NCI-H526 (cell line): ENCODE data around the gene IL1RL2.
A peak's percentile ranks its signal among the peaks of the same experiment; 100 is the strongest.

Source experiments
- DNase-seq, 2 experiments: peaks; one replicate each; lab custom pipeline; 2025; lab: John Stamatoyannopoulos, UW

IL1RL2 gene

DNA sequence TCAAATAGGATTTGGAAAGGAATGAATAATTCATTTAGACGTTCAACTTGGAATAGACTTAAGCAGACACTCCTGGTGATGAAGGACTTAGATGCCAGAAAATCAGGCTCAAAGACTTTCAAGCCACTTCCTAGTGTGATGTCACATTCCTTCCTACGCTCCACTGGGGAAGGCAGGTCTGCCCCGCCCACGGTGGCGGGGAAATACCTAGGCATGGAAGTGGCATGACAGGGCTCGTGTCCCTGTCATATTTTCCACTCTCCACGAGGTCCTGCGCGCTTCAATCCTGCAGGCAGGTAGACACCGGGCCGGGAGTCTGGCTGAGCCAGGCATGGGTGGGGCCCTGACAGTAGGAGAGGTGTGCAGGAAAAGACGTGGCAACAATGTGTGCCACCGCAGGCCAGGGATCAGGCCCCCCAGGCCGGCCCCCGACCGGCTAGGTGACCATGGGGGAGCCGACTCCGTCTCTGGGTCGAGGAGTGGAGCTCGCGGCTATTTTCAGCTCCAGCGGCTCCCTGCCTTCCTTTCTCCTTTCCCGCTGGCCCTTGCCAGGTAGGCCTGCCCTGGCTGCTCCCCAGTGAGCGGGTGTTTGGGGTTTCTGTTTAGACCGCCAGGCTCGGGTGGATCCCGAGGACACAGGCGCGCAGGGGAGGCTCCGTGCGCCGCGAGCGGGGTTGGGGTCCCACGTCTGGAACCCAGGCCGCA, at the start of gene IL1RL2:
Gene IL1RL2, plus strand, starts transcription at position 233 of the 705 bp plus-strand sequence. CDS start 845 bp downstream, outside the sequence.
- no peak for DNase-seq

DNA sequence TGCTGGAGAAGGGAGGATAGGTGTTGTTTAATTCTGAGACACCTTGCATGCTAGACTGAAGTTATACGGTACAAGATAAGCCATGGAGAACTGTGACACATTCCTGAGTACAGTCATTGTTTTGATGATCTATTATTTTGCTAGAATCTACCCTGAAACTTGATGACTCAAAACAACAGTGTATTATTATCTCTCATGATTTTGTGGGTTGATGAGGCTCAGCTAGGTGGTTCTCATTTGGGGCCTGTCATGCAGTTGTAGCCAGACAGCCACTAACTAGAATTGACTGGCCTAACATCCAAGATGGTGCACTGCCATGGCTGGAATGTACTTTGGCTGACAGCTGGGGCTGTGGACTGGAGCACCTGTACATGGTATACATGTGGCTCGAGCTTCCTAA, 49.7 kb upstream of the IL1RL2 start:
- DNase-seq, result no peak

DNA sequence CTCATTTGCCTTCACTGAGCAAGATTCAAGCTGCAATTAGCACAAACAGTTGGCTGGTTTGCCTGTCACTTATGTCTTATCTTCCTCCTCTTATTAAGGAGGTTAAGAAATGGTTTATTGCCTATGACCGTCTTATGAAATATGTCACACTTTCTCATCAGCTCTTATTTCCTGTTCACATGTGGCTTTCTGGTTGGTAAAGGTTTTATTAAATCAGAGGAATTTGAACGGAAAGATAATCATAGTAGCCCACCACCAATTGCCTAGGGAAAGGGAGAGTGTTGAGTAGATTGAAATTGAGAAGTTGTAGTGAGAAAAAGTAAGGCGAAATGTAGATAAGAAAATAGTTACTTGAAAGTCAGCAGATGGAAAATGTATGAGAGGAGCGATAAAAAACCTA, 48.5 kb upstream of the IL1RL2 start:
- DNase-seq, result no peak

DNA sequence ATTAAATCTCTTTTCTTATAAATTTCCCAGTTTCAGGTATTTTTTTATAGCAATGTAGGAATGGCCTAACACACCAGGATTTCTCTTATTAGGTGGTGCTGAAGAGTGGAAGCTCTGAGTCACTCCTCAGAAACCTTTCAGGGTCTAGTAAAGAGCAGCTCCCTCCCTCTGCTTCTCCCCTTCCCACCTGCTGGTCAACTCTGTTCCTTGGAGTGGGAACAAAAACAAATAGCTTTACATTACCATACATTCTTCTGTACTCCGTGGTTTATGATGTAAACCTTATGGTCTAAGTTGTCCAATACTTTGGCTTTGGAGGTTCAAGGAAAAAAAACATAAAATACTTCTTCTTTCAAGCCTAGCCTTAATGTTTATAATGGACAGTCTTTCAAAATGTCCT, 47.0 kb upstream of the IL1RL2 start:
- no peak for DNase-seq

DNA sequence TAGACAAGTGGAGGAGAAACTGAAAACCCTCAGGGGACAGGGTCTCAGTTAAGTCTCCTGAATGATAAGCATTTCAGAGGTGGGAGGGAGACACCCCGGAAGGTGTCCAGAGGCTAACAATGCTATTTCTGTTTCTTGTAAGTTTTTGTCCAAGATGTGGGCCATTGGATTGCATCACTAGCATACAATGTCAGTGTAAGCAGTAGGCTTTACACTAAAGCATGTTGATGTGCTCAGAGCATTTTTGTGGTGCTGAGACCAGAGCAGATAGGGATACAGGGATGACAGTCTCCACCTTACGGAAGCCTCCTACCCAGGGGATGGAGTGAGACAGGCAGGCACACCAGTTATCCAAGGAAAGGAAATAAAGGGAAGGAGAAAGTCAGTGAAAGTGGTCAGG, 46.4 kb upstream of the IL1RL2 start:
- no peak for DNase-seq

DNA sequence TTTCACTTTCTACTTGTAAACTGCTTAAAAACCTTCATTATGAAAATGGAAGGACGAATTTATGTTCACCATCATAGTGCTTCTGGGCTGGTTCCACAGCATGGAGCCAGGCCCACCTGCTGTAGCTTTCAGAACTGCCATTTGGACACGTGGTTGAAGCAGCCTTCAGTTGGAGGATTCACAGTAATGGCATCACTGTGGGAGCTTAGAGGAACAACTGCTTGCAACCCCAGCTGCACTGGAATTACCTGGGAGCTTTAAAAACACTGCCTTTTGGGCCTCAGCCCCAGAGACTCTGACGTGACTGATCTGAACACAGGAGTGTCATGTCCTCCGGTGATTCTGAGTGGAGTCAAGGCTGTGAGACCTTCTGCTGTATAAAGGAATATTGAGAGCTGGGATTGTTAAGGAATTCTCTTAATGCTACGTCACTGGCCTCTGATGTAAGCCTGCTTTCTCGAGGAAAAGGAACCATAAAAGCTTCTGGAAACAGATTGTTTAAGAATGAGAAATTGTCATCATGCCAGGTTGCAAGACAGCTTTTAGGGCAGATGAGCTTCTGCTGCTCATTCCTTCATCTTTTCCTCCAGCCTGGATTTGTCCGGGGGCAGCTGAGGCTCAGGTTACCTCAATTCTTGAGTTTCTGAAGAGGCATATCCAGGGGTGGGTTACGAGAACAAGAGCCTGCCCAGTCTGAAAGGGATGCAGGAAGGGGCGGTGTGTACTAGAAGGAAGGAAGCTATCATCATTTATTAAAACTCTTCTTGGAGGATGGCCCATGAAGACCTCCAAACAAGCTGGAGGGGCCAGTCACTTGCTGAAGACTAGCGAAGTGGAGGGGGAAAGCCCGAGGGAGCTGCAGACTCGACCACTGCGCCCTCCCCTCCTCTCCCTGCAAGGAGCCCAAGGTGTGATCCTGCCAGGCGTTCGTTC, 45.5 kb upstream of the IL1RL2 start:
- DNase-seq, result no peak

DNA sequence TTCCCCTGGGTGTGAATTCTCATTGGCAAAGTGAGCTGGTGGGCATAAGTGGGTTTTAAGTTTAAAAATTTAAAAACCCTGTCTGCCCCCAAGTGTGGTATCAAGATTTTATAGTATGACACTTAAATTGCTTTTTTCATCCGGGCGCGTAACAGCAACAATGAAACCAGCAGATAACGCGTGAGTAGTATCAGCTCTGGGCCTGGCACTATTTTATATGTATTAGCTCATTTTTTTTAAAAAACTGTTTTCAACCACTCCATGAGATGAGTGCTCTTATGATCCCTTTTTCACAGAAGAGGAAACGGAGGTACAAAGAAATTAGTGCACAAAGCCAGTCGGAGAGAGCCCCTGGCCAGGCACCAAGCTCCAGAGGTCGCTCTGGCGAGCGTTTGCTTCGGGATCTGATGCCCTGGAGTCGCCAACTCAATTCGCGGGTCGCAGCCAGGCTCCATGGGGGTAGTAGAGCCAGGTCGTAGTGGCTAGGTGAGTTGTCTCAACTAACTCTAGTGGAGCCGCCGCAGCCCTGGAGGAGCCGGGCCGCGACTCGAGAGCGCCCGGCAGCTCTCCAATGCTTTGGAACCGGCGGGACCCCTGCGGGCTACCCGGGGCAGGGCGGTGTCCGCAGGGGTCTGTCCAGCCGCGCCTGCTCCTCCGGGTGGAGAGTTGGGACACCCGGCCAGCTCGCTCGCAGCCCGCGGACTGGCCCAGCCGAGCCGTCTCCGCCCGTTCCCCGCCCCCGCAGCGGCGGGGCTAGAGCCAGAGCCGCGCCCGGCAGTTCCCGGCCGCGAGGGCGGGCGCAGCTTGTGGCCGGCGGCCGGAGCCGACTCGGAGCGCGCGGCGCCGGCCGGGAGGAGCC, 44.6 kb upstream of the IL1RL2 start, which contains the start of gene IL1R1:
Gene IL1R1, plus strand, starts transcription at position 777 of the 859 bp plus-strand sequence. CDS start 14,979 bp downstream, outside the sequence.
- peak in 1 of 2 experiments; percentile 57 for DNase-seq

DNA sequence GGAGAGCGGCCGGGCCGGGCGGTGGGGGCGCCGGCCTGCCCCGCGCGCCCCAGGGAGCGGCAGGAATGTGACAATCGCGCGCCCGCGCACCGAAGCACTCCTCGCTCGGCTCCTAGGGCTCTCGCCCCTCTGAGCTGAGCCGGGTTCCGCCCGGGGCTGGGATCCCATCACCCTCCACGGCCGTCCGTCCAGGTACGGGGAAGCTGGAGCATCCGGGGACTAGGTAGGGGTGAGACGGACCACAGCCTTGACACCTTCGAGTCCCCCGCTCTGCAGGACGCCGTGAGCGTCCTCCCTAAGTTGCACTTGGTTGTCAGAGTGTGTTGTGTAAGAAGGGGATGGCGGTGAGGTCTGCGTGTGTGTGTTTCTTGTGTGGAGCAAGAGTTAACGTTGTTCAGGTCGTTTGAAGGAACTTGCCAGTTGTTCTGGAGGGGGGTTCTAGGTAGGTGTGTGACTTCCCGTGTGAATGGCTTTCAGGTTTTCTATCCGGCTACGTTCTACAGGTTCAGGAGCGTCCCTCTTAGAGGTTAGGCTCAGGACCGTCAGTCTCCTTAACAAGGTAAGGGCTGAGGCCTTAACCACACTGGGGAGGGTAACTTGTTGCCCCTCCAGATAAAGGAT, 43.9 kb upstream of the IL1RL2 start:
- no peak for DNase-seq

DNA sequence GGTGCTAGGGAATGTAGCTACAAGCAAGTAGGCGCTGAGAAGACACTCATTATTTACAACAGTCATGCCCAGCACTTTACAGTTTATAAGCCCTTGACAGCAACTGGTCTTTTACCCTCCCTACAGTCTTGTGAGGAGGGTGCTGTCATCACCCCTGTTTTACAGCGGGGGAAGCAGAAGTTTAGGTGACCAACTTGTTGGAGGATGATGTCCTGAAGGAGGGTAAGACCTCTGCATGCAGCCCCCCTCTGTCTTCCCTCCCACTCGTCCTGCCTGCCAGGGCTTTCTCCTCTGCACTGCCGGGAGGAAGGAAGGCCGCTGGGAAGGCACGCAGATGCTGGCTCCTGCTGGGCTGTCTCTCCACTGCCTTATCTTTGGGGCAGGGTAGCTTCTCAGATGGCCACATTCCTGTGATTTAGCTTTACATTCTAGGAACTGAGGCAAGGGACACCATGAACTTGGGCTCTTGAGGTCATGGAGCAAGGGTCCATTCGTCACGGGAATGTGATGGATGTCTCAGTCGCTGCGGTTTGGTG, 43.3 kb upstream of the IL1RL2 start:
- no peak for DNase-seq

DNA sequence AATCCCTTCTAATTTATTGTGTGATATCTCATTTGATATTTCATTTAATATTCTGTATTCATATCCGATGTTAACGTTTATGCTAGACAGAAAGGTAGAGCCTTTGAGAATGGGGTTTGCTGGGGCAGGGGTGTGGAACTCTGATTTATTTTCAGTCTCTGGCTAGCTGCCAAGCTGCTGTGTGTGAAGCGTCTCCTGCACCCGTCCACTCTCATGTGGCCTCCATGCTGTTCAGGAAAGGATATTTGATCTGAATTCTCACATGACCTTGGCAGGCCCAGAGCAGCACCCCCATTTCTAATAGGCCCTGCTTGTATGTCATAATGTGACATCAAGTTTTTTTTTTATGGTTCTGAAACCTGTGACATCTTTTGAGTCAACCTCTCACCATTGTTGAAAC, 42.7 kb upstream of the IL1RL2 start:
- DNase-seq, result no peak

DNA sequence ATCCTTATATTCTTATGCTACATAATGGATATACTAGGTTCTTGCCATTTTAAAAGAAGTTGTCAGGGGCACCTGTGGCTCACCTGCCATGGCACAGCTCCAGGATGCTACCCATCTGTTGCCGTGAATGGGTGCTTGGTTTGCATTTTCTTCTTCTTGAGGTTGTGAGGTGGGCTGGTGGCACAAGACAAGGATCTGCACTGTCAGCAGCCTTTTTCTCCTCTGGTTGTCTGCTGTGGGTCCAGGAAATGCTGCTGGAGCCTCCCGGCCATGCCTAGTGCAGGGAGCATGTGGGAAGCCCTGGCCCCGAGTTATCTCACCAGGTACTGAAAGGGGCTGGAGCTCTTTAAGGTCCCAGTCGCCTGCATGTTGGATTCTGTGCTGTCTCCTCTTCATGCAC, 41.7 kb upstream of the IL1RL2 start:
- DNase-seq, result no peak

DNA sequence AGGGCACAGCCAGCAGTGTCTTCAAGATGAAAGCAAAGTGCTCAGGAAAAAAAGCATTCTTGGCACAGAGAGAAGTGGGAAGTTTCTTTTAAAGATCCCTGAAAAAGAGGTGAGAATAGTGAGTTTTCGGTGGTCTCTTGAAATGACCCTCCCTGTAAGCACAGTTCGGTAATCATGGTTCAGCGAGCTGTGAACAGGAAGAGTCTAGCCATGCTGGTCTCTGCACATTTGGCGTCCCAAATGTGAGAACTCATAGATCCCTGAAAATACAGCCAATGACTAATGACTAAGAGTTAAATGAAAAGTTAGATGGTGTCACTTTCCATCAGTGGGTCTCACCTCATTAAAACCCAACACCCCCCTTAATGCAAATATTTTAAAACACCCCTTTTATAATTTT, 40.9 kb upstream of the IL1RL2 start:
- no peak for DNase-seq

DNA sequence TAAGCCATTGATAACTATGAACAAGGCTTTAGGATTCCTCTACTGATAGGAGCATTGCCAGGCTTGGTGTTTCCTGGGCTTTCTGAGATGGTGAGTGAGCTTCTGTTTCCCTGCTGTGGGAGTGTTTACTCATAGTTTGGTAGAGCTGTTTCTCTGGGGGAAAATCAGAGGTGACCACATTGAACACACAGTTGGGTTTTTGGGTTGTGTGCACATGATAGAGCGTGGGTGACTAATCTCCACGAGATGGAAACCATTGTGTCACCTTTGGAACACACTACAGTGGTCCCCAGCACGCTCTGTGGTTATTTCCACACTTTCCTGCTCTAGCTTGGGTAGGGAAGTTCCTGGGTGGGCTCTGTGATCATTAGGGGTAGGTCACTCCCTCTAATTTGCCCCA, 38.9 kb upstream of the IL1RL2 start:
- no peak for DNase-seq

DNA sequence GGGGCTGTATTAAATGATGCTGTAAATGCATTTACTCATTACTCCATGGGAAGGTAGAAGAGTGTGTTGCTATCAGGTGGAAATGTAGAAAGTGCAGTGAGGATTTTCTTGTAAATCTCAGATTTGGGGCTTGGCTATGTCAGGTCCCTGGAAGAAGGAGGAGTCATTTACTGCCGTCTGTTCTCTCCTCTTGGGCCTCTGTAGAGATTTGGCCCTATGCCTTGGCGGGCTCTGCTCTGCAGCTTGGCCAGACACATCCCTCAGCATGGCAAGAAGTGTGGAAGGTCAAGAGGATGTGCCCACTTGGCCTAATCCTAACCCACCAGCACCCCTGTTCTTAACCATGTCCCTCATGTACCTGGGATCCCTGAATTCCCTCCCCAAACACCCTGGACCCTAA, 37.6 kb upstream of the IL1RL2 start:
- no peak for DNase-seq

DNA sequence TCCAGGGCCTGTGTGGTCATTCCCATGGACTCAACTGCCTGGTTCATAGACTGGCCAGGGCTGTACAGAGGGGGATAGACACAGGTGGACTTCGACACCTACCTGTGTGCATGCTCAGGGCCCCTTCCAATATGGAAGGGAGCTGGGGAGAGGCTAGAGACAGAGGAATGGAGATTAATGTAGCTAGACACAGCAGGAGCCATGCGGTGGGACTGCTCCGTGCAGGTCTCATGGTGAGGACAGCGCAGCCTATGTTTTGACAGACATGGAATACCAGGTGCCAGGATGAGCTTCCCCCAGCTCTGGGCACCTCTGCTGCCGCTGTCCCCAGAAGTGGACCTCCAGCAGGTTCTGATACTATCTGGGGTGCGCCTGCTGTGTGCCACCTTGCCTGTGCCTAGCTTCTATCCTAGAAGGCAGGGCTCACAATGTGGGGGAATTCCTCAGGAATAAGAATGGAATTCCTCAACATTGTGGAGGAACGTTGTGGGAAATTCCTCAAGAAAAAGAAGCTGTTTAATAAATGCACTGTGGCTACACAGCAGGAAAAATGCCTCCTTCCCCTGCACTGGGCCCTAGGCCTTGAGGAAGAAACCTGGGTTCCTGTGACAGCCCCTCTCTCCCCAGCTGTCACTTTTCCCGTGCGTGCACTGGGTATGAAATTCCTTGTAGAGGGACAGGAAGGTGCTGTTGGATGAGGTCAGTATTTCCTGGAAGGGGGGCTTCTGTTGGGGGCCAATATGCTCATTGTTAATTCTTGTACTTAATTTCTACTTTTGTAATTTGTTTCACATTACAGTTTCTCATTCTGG, 37.0 kb upstream of the IL1RL2 start:
- no peak for DNase-seq

DNA sequence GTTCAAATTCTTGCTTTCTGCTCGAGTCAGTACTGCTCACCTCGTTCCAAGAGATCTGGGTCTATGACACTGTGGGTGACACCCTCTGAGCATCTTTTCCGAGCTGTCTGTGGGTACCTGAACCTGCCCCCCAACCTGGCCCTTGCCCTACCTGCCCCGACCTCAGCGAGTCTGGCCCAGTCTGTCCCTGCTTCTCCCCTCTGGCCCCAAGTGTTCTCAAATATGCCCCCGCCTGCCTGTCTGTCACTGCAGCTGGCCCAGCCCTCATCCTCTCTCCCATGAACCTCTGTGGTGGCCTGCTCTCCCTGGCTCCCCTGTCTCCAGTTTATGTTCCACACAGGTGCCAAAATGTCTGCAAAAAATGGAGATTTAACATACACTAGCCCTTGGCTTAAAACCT, 32.5 kb upstream of the IL1RL2 start:
- DNase-seq, result no peak

DNA sequence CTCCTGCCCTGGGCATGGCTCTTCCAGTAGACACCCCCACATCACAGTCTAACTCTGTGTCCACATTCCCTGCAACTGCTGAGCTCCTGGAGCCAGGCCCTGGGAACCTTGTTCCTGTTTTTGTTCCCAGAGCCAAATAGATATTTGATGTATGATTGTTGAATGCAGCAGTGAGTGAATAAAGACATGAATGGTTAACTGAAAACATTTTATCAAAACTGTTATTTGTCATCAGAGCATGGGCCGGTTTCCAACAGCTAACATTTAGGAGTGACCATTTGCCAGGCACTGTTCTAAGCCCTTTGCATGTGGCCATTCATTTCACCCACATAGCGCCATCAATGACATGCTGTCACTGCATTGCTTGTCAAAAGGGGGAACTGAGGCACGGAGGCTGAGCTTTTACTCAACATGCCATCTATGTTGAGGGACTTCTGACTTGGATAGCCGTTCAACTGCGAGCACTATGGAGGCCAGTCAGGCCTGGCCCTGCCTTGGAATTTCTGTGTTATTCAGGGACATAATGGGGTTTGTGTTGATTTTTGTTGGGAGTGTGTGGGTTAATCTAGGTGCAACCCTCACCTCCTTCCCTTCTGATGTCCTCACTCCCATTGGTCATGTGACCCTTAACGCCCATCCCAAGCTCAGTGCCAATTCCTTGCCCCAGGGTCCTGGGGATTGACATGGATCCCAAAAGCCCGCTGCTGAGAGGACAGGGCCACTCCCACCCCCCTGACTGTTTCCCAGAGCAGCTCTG, 31.7 kb upstream of the IL1RL2 start:
- DNase-seq, result no peak

DNA sequence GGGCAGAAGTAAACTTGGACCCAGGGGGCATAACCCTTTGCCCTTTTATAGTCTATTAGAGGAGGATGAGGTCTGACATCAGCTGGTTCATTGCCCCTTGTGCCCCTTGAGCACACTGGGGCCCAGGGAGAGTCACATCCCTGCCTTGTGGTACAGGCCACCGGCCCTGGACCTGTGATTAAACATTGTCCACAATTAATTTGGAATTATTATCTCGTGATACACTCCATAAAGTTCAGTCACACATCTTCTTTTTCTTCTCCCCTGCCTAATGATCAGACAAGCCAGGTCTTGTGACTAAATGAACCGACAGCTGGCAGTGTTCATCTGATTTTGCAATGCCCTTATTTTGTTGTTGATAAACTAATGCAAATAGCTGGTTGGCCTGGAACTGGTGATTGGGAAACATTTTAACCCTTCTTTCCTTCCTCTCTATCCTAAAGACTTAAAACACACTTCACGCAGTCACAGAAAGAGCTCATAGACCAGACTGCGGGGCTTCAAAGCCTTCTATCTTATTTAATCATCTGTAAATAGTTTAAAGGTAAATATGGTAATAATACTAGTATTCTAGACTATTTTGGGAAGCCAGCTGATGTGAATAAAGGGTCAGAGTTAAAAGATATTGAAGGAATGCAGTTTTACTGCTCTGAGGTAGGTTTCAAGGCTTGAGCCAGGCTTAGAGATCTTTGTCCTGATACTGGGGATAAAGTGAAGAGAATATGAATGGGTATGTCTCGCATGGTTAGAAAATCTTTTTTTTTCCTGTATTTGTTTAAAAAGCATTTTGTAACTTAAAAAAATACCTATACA, 30.9 kb upstream of the IL1RL2 start:
- no peak for DNase-seq
